NCI-H2107 treated with DMSO at 0.1 percent for 48 hours (cell line): ENCODE measurements around the gene TNFSF8.

Source experiments
- DNase-seq: peaks from one replicate; lab custom pipeline; 2025; ENCODE audit not compliant: unreplicated experiment; lab: John Stamatoyannopoulos, UW

Gene TNFSF8

GRCh38 chr9:114906922-114907571 is 23.3 kb downstream of the TNFSF8 start:
- DNase-seq = peak; percentile 61

GRCh38 chr9:114905170-114905940 is 25.0 kb downstream of the TNFSF8 start:
- DNase-seq = peak; percentile 73

- no peak for DNase-seq
Measured at GRCh38 chr9:114902786-114903524, 27.4 kb downstream of the TNFSF8 start.

- DNase-seq = no peak
Measured at GRCh38 chr9:114900942-114901802, 29.2 kb downstream of the TNFSF8 start.

GRCh38 chr9:114899995-114900394 is 30.4 kb downstream of the TNFSF8 start:
- no peak for DNase-seq

- peak; percentile 34 for DNase-seq
Measured at GRCh38 chr9:114899461-114899860, 30.9 kb downstream of the TNFSF8 start.

- no peak for DNase-seq
Measured at GRCh38 chr9:114898741-114899140, 31.6 kb downstream of the TNFSF8 start.

GRCh38 chr9:114897196-114897595 is 33.2 kb downstream of the TNFSF8 start:
- DNase-seq = no peak

GRCh38 chr9:114896344-114896743 is 34.0 kb downstream of the TNFSF8 start:
- DNase-seq = no peak

GRCh38 chr9:114895521-114895991 is 34.8 kb downstream of the TNFSF8 start:
- no peak for DNase-seq

GRCh38 chr9:114894609-114895433 is 35.6 kb downstream of the TNFSF8 start:
- peak; percentile 48 for DNase-seq

GRCh38 chr9:114894206-114894605 is 36.2 kb downstream of the TNFSF8 start:
- DNase-seq = no peak

- no peak for DNase-seq
Measured at GRCh38 chr9:114893221-114894010, 37.0 kb downstream of the TNFSF8 start.

GRCh38 chr9:114889802-114890224 is 40.6 kb downstream of the TNFSF8 start:
- no peak for DNase-seq

GRCh38 chr9:114888607-114889006 is 41.8 kb downstream of the TNFSF8 start:
- DNase-seq = no peak

GRCh38 chr9:114887963-114888362 is 42.4 kb downstream of the TNFSF8 start:
- no peak for DNase-seq

GRCh38 chr9:114884787-114885452 is 45.5 kb downstream of the TNFSF8 start:
- no peak for DNase-seq

- DNase-seq = no peak
Measured at GRCh38 chr9:114883709-114884108, 46.7 kb downstream of the TNFSF8 start.
